Activated CD4-positive, alpha-beta memory T cell treated with anti-CD3 and anti-CD28 coated beads for 36 hours (primary cell): Measurements from ENCODE around the gene IFNL1. TPM values are rescaled to one million over a fixed set of nuclear protein-coding genes. Genes with fewer than 3 reads are reported as not detected.
"Not testable (repeated sequence)": the region's sequence is repeated elsewhere in the genome, so short reads cannot be mapped to it uniquely, and the experiment has no call there.

Experiments used
- CTCF ChIA-PET: fragments of 350-600 bp; sonication (Branson Sonifier 250); formaldehyde crosslinking; loops from one replicate; lab custom pipeline; 2021; ENCODE audit warnings: antibody characterized with exemption, inconsistent platforms; lab: Charles Lee
- POLR2A ChIA-PET: fragments of 350-600 bp; sonication (Branson Sonifier 250); formaldehyde crosslinking; loops from one replicate; lab custom pipeline; 2021; ENCODE audit warnings: antibody characterized with exemption; lab: Charles Lee
- DNase-seq: peaks from one replicate; pipeline ENCODE4 v3.0.0-alpha.2; 2020
- H3K27ac Mint-ChIP-seq: one replicate; pipeline ENCODE4 v1.8.0; 2021; ENCODE audit warnings: mixed read lengths
- H3K27me3 Mint-ChIP-seq: one replicate; pipeline ENCODE4 v1.8.0; 2021; ENCODE audit warnings: mixed read lengths
- H3K36me3 Mint-ChIP-seq: one replicate; pipeline ENCODE4 v1.8.0; 2021; ENCODE audit warnings: mixed read lengths
- H3K4me1 Mint-ChIP-seq: one replicate; pipeline ENCODE4 v1.8.0; 2021; ENCODE audit warnings: low read depth, mixed read lengths
- H3K4me3 Mint-ChIP-seq: one replicate; pipeline ENCODE4 v1.8.0; 2021; ENCODE audit warnings: mild to moderate bottlenecking, mixed read lengths
- H3K9me3 Mint-ChIP-seq: one replicate; pipeline ENCODE4 v1.8.0; 2021; ENCODE audit warnings: mixed read lengths
- intact Hi-C: fragments of 100-400 bp; cut with micrococcal nuclease; formaldehyde crosslinking; loops from one replicate; pipeline ENCODE4 v1.15.1; 2023
- total RNA-seq, 2 experiments: library from RNA; stranded (reverse); gene quantifications; one replicate each; pipeline ENCODE4 v1.2.3, GENCODE V29; 2021

IFNL1 gene
- total RNA-seq, 2 experiments from 2014 or later, result 1.2 to 1.6 TPM

DNA sequence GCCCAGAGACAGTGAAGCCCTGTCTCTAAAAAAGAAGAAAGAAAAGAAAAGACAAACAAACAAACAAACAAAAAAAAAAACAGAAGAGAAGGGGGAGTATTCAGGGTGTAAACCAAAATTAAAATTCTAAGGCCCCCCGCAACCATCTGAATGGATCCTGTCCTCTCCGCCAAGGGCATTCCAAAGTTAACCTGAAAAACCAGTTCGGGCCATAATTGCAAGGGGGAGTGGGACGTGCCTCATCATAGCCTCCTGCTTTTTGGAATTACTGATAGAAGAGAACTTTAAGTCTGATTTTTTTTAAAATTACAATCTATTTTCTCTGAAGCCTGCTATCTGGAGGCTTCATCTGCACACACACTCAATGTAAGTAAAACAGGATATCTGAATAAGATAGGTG, 33.7 kb upstream of the IFNL1 start:
- DNase-seq, result no peak
- H3K27me3 Mint-ChIP-seq, result peaks cover 27% of the 10 kb centered on the region
- peaks cover 5% of the 10 kb centered on the region for H3K4me1 Mint-ChIP-seq
- intact Hi-C loops, result no loop called here
- POLR2A ChIA-PET, result interaction anchor here (0.9 kb wide), 1 partner anchor 25 kb away, joined by 3 read pairs; no protein-coding TSS in a partner anchor
- CTCF ChIA-PET, result no interaction called here
- H3K36me3 Mint-ChIP-seq, result no peaks in the 10 kb centered on the region
- no peaks in the 10 kb centered on the region for H3K9me3 Mint-ChIP-seq
- H3K4me3 Mint-ChIP-seq, result no peak overlapping the region
- no peak overlapping the region for H3K27ac Mint-ChIP-seq

DNA sequence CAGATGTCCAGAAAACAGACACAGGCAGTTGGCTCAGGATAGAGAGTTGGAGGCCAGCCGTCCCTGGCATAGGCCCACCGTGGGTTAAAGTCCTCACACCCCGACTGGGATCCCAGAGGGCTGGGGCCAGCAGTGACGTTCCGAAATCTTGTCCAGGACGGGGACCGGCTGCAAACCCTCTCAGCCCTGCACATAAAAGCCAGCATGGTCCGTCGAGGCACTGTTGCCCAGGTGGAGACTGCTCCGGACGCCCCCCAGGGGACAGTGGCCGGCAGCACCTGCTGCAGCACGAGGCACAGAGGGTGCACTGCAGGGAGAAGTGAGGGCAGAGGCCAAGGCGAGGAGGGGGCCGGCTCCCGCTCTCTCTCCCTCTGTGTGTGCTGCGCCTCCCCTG, 32.3 kb upstream of the IFNL1 start:
- H3K27me3 Mint-ChIP-seq, result peaks cover 27% of the 10 kb centered on the region
- POLR2A ChIA-PET, result no interaction called here
- CTCF ChIA-PET, result no interaction called here
- intact Hi-C loops, result no loop called here
- H3K9me3 Mint-ChIP-seq, result no peaks in the 10 kb centered on the region
- no peak overlapping the region for H3K4me3 Mint-ChIP-seq
- H3K27ac Mint-ChIP-seq, result no peak overlapping the region
- no peaks in the 10 kb centered on the region for H3K4me1 Mint-ChIP-seq
- DNase-seq, result no peak
- no peaks in the 10 kb centered on the region for H3K36me3 Mint-ChIP-seq

DNA sequence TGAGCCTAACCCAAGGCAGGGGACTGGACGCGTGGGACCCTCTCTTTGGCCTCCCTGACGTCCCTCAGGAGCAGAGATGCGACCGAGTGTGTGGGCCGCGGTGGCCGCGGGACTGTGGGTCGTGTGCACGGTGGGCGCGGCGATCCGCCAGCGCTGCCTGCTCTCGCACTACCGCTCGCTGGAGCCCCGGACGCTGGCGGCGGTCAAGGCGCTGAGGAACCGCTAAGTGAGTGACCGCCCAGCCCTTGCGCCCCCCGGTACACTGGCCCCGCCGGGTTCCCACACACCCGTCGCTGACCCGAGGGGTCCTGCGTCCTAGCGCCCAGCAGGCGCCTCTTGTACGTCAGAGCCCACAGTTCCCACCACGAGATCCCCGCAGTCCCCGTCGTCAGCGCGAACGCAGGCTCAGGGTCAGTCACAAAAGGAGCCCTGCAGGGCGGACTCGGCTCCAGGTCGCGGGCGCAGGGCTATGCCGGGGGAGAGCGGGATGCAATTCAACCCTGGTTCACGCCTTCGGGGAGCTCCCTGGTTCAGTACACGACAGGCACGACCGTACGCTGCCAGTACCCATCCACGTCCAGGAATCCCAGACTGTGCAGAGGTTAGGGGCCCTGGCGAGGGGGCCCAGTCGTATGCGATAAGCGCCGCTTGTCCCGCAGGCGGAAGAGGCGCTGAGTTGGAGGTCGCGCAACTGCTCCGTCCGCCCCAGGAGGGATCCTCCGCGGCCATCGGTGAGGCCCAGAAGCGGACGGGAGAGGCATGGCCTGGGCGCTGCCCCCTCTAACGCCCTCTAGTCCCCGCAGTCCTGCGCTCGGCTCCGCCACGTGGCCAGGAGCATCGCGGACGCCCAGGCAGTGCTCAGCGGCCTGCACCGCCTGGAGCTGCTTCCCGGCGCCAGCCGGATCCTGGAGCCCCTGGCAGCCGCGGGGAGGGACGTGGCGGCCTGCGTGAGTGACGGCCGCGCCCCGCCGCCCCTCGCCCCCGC, 31.6 kb upstream of the IFNL1 start:
- Mint-ChIP-seq H3K4me3 (no peak overlapping the region), H3K9me3 (no peaks in the 10 kb centered on the region), H3K27me3 (peaks cover 27% of the 10 kb centered on the region), H3K27ac (no peak overlapping the region), H3K36me3 (no peaks in the 10 kb centered on the region), H3K4me1 (no peaks in the 10 kb centered on the region)
- no peak for DNase-seq
- intact Hi-C loops, result no loop called here
- ChIA-PET POLR2A (no interaction called here), CTCF (no interaction called here)

DNA sequence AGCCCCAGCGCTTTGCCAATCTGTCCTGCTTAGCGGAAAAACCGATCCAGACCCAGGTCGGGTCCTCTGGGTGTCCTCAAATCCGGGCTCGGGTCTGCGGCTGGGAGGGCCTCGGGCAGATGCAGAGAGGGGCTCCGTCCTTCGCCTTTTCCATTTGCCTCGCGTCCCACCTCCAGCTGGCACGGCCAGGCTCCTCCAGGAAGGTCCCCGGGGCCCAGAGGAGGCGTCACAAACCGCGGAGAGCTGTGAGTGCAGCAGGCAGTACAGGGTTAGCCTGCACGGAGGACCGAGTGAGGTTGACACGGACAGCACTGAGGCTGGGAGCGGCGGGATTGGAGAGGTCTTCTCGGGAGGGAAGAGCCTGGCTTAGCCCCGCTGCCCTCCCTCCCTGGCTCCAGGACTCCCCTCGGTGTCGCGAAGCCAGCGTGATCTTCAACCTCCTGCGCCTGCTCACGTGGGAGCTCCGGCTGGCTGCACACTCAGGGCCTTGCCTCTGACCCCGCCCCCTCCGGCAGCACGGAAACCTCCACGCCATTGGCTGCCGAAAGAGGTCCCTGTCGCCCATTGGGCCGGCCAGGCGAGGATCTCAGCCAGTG, 30.8 kb upstream of the IFNL1 start:
- intact Hi-C loops, result no loop called here
- peaks cover 25% of the 10 kb centered on the region for H3K27me3 Mint-ChIP-seq

DNA sequence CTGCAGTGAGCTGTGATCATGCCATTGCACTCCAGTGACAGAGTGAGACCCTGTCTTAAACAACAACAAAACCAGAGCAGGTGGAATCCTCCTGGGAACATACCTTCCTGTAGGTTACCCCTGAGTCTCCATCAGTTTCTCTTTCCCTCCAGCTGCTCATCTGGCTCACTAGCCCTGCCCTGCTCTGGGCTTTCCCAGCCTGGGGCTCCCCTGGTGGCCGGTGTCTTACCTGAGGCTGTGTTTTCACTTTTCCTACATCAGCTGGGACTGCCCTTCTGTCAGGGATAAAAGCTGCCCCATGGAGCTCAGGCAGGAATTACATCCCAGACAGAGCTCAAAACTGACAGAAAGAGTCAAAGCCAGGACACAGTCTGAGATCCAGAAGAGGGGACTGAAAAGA, 28.1 kb upstream of the IFNL1 start, which contains the start of gene IFNL2:
TSS of gene IFNL2 (plus strand) at position 312 of the 400 bp plus-strand sequence. CDS start 173 bp downstream, outside the sequence.
- H3K36me3 Mint-ChIP-seq, H3K4me3 Mint-ChIP-seq, intact Hi-C loops, H3K27ac Mint-ChIP-seq, H3K9me3 Mint-ChIP-seq, POLR2A ChIA-PET, DNase-seq, H3K4me1 Mint-ChIP-seq: not testable (repeated sequence)
- H3K27me3 Mint-ChIP-seq, result peaks cover 21% of the 10 kb centered on the region
- CTCF ChIA-PET, result interaction anchor here (0.7 kb wide), 1 partner anchor 794 kb away, joined by 3 read pairs; no protein-coding TSS in a partner anchor

More for the DNA sequence above, 30.8 kb upstream of the IFNL1 start:
- H3K36me3 Mint-ChIP-seq, result no peaks in the 10 kb centered on the region
- ChIA-PET CTCF (no interaction called here), POLR2A (no interaction called here)
- H3K27ac Mint-ChIP-seq, result no peak overlapping the region
- no peaks in the 10 kb centered on the region for H3K9me3 Mint-ChIP-seq
- no peaks in the 10 kb centered on the region for H3K4me1 Mint-ChIP-seq
- no peak overlapping the region for H3K4me3 Mint-ChIP-seq
- DNase-seq, result peak; percentile 15

DNA sequence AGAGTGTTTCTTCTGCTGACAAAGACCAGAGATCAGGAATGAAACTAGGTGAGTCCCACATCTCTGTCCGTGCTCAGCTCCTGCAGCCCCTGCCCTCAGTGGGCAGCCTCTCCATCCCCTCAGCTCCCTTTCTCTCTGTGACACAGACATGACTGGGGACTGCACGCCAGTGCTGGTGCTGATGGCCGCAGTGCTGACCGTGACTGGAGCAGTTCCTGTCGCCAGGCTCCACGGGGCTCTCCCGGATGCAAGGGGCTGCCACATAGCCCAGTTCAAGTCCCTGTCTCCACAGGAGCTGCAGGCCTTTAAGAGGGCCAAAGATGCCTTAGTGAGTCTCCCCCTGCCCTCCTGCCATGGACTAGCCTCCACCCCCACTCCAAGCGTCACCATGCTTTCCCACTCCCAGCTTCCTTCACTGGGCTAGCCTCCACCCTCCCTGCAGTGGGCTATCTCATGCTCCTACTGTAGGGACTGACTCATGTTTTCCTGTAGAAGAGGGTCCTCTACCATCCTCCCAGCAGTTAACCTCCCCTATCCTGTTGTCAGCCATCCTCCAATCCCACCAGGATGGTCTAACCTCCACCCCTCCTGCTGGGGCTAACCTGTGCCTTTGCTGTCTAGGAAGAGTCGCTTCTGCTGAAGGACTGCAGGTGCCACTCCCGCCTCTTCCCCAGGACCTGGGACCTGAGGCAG, 27.5 kb upstream of the IFNL1 start:
- CTCF ChIA-PET, POLR2A ChIA-PET, H3K36me3 Mint-ChIP-seq, DNase-seq, H3K4me1 Mint-ChIP-seq, H3K27ac Mint-ChIP-seq, H3K9me3 Mint-ChIP-seq, intact Hi-C loops, H3K4me3 Mint-ChIP-seq: not testable (repeated sequence)
- H3K27me3 Mint-ChIP-seq, result peaks cover 15% of the 10 kb centered on the region

DNA sequence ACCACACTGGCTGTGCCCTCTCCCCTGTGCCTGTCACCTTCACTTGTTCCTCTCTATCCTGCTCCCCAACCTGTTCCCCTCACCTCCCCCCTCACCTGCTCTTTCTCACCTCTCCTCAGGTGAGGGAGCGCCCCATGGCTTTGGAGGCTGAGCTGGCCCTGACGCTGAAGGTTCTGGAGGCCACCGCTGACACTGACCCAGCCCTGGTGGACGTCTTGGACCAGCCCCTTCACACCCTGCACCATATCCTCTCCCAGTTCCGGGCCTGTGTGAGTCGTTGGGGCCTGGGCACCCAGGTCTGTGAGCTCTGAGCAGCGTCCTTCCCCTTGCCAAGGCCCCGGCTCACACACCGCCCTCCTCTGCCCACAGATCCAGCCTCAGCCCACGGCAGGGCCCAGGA, 26.8 kb upstream of the IFNL1 start:
- H3K4me3 Mint-ChIP-seq, H3K36me3 Mint-ChIP-seq, H3K27ac Mint-ChIP-seq, H3K4me1 Mint-ChIP-seq, DNase-seq, CTCF ChIA-PET, H3K9me3 Mint-ChIP-seq, intact Hi-C loops, POLR2A ChIA-PET, H3K27me3 Mint-ChIP-seq: not testable (repeated sequence)

DNA sequence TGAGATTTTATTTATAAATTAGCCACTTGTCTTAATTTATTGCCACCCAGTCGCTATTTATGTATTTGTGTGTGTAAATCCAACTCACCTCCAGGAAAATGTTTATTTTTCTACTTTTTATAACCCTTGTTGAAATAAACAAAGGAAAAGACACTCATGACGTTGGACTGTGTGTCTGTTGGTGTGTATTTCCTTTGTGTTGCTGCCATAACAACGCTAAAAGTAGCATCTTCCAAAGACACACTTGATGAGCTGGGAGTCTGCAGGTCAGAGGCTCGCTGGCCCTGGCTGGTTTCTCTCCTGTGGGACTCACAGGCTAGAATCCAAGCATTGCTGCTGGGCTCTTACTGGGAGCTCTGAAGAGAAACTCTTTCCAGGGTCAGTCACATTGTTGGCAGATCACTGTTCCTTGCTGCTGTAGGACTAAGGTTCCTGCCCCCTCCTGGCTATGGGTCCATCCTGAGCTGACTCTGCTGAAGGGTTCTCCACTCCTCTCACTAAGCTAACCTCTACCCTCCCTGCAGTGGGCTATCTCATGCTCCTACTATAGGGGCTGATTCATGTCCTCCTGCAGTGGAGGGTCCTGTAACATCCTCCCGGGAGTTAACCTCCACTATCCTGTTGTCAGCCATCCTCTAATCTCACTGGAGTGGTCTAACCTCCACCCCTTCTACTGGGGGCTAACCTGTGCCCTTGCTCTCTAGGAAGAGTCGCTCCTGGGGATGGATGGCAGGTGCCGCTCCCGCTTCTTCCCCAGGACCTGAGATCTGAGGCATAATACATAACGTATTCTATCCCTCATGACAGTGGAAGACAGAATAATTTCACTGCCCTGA, 26.0 kb upstream of the IFNL1 start:
- Mint-ChIP-seq H3K36me3 (no peaks in the 10 kb centered on the region), H3K4me3 (no peak overlapping the region), H3K27ac (no peak overlapping the region), H3K4me1 (no peaks in the 10 kb centered on the region), H3K27me3 (peaks cover 4% of the 10 kb centered on the region), H3K9me3 (no peaks in the 10 kb centered on the region)
- CTCF ChIA-PET, result no interaction called here
- POLR2A ChIA-PET, result no interaction called here
- intact Hi-C loops, result no loop called here
- DNase-seq, result no peak

DNA sequence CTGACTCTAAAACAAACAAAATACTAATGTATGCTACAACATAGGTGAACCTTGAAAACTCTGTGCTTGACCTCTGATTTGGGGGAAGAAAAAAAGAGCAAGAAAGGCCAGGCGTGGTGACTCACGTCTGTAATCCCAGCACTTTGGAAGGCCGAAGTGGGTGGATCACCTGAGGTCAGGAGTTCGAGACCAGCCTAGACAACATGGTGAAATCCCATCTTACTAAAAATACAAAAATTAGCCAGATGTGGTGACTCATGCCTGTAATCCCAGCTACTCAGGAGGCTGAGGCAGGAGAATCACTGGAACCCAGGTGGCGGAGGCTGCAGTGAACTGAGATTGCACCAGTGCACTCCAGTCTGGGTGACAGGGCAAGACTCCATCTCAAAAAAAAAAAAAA, 22.3 kb upstream of the IFNL1 start:
- CTCF ChIA-PET, H3K4me1 Mint-ChIP-seq, POLR2A ChIA-PET: not testable (repeated sequence)

DNA sequence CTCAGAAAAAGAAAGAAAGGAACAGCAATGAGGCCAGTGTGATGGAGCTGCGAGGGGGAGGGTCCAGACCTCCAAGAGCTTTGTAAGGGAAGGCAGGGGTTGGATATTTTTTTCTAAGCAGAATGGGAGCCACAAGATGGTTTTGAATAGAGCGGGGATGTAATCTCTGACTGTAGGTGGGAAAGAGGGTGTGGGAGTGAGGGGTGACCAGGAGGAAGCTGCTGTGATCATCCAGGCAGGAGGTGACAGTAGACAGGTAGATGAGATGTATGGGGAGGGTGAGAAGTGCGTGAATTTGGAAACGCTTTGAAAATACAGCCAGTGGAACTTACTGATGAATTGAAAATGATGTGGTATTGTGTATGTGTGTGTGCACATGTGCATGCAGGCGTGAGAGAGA, 20.6 kb upstream of the IFNL1 start:
- no peaks in the 10 kb centered on the region for H3K36me3 Mint-ChIP-seq
- H3K4me3 Mint-ChIP-seq, result no peak overlapping the region
- H3K4me1 Mint-ChIP-seq, result no peaks in the 10 kb centered on the region
- peaks cover 5% of the 10 kb centered on the region for H3K27me3 Mint-ChIP-seq
- no peak overlapping the region for H3K27ac Mint-ChIP-seq
- no peak for DNase-seq
- POLR2A ChIA-PET, result no interaction called here
- CTCF ChIA-PET, result no interaction called here
- intact Hi-C loops, result no loop called here
- no peaks in the 10 kb centered on the region for H3K9me3 Mint-ChIP-seq

More for the DNA sequence above, 22.3 kb upstream of the IFNL1 start:
- H3K4me3 Mint-ChIP-seq, H3K27ac Mint-ChIP-seq, H3K9me3 Mint-ChIP-seq, intact Hi-C loops, DNase-seq, H3K27me3 Mint-ChIP-seq, H3K36me3 Mint-ChIP-seq: not testable (repeated sequence)

DNA sequence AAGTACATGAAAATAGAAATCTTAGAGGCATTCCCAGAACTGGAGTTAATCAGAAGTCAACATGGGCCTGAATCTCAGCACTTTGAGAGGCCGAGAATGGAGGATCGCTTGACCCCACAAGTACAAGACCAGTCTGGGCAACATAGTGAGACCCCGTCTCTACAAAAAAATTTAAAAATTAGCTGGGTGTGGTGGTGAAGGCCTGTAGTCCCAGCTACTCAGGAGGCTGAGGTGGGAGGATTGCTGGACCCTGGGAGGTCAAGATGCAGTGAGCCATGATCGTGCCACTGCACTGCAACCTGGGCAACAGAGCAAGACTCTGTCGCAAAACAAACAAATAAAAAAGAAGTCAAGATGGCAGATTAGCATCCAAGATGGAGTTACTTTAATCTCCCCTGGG, 19.5 kb upstream of the IFNL1 start:
- CTCF ChIA-PET, result interaction anchor here (1.5 kb wide), 1 partner anchor 39 kb away, joined by 3 read pairs; no protein-coding TSS in a partner anchor
- H3K4me1 Mint-ChIP-seq, result no peaks in the 10 kb centered on the region

More for the DNA sequence above, 19.5 kb upstream of the IFNL1 start:
- peaks cover 4% of the 10 kb centered on the region for H3K9me3 Mint-ChIP-seq
- H3K27me3 Mint-ChIP-seq, result peaks cover 4% of the 10 kb centered on the region
- POLR2A ChIA-PET, result no interaction called here
- intact Hi-C loops, result no loop called here
- no peak overlapping the region for H3K4me3 Mint-ChIP-seq
- no peak overlapping the region for H3K27ac Mint-ChIP-seq
- DNase-seq, result no peak
- no peaks in the 10 kb centered on the region for H3K36me3 Mint-ChIP-seq
